Stimulated activated CD8-positive, alpha-beta memory T cell treated with anti-CD3 and anti-CD28 coated beads, Interleukin-4, amount 100 ng/mL, for 1 hour (primary cell): ENCODE data around the gene HMGCS2.
"Not testable (repeated sequence)": the region's sequence is repeated elsewhere in the genome, so short reads cannot be mapped to it uniquely, and the experiment has no call there.

Experiments used
- DNase-seq, 2 donors: peaks; one replicate each; pipeline ENCODE4 v3.0.0-alpha.2; 2020; ENCODE audit warnings: low read depth in 2 of 2, low spot score in 1 of 2

The HMGCS2 gene

GRCh38 chr1:119731741-119732430, 36.8 kb downstream of the HMGCS2 start:
- no peak for DNase-seq

- DNase-seq: no peak
Observed at GRCh38 chr1:119731060-119731459, 37.6 kb downstream of the HMGCS2 start.

DNA sequence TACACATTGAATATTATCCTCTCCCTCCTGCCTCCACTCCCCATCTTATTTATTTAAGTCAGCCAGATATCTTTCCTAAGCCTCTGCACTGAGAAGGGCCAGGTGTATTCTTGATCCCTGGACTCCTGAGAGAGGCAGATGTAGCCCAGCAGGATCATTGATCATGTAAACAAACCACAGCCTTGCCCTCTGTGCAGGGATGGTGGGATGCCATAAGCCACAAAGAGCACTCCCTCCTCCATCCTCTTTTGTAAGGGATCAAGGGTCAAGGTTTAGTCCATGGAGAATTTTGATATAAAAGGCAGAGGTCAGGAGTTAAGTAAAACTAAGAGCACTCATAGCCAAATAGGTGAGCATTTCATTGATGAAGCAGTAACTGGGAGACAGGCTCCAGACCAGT, 39.7 kb downstream of the HMGCS2 start:
- DNase-seq: no peak

DNA sequence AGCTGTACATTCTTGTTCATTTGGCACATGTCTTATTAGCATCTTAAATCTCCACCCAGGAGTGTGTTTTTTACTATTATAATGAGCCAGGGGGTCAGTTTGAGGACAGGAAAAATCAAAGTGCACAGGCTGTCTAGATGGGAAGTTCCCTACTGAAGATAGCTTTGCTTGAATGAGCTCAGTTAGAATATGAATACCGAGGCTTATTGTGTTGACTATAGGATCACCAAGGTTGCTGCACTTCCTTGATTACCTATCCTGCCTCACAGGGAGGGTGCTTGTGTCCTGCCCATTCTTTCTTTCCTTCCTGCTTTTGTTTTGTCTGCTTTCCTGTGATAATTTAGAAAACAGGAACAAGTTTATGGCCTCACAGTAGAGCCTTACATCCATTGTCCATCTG, 40.7 kb downstream of the HMGCS2 start:
- no peak for DNase-seq

- no peak for DNase-seq
Observed at GRCh38 chr1:119725626-119726025, 43.1 kb downstream of the HMGCS2 start.

DNA sequence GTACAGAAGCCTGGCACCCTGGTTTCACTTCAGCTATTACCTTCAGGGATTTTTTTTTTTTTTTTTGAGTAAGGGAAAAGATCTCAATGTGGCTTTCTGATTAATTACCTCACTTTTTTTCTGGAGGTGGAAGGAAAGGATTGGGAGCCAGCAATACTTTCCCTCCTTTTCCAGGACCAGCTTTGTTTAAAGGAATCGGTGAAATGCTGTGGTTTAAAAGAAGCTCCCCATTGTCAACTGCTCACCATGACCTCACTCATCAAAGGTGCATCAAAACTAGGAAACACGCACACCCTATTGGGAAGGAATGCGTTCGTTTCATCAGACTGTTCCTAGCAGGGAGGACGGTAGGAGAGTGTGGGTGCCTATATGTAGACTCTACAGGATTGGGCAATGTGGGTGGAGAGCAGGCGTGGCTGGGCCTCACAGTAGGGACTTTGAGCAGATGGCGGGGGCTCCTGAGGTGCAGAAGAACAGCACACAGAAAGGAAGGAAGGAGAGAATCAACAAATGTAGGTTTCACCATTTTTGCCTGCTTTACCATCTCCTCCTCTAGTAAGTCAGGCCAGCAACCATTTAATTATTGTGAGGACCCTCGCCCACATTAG, 44.0 kb downstream of the HMGCS2 start:
- no peak for DNase-seq

DNA sequence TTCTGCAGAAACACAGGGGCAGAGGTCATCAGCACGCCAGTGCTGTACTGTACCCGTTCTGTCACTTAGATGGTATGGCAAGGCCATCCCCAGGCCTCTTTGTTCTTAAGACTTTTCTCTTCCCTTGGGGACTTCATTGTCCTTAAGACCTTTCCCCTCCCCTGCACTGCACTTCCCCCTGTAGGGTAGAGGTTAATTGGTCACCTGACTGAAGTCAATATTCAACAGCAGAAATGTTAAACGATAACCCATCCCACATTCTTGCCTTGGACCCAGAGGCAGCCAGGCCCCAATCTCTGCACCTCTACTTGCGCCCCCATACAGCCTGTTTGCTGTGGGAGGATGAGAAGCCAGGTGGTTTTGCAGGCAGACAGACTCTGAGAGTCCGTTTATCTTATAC, 46.8 kb downstream of the HMGCS2 start:
- no peak for DNase-seq

- DNase-seq: no peak
Observed at GRCh38 chr1:119720866-119721440, 47.8 kb downstream of the HMGCS2 start.

GRCh38 chr1:119718972-119719371, 49.7 kb downstream of the HMGCS2 start:
- DNase-seq: no peak

- DNase-seq: no peak
Observed at GRCh38 chr1:119718409-119718808, 50.3 kb downstream of the HMGCS2 start.

- no peak for DNase-seq
Observed at GRCh38 chr1:119715542-119715941, 53.2 kb downstream of the HMGCS2 start.

DNA sequence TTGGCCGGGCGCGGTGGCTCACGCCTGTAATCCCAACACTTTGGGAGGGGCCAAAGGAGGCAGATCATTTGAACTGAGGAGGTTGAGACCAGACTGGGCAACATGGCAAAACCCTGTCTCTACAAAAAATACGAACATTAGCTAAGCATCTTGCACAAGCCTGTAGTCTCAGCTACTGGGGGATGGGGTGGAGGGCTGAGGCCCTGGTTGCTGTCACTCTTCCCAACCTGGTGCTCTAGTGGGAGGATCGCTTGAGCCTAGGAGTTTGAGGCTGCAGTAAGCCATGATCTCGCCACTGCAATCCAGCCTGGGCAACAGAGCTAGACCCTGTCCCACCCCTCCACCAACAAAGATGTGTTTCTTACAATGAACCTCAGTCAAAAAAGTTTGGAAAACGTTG, 54.1 kb downstream of the HMGCS2 start:
- DNase-seq: no peak

GRCh38 chr1:119713749-119714456, 54.8 kb downstream of the HMGCS2 start:
- DNase-seq: no peak

- no peak for DNase-seq
Observed at GRCh38 chr1:119713039-119713748, 55.5 kb downstream of the HMGCS2 start.

DNA sequence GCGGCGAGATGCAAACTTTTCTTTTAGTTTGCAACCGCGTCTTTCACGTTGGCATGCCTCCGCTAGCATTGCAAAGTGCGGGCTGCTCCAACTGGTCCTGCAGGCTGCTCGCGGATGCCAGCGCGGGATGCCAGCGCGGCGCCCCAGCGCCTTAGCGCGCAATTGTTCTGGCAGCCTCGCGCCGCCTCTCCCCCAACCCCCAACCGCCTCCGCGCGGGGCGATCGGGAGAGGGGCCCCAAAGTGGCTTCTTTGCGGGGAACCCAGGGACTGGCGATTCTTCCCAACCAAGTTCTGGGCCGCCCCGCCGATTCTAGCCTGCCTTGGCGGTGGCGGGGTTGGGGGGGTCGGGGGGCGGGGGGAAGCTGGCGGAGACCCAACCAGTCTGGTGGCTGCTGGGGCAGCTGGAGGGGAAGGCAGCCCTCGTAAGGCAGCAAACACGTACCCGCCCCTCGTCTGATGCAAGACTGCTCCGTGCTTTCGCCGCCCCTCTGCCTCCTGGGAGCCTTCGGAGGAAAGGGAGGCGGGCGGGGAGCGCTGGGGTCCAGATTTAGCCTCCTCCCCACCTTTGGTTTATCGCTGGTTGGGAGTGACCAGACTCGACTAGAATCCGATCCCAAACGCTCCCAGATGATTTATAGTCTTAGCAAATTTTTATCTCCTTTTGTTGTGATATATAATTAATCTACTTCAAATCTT, 56.2 kb downstream of the HMGCS2 start:
- no peak for DNase-seq

DNA sequence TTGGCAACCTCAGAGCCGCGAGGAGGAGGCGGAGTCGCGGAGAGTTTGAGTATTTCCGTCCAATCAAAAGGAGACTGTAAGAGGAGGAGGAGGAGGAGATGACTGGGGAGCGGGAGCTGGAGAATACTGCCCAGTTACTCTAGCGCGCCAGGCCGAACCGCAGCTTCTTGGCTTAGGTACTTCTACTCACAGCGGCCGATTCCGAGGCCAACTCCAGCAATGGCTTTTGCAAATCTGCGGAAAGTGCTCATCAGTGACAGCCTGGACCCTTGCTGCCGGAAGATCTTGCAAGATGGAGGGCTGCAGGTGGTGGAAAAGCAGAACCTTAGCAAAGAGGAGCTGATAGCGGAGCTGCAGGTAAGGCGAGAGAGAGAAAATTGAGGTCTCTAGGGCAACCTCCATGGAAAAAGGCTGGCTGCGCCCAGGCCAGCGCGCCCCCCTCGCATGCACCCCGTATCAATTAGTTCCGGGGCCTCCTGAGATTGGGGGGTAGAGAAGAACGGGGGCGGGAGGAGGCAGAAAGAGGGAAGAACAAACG, 56.8 kb downstream of the HMGCS2 start, which contains the start of gene PHGDH:
TSS of gene PHGDH (plus strand) at position 131 of the 538 bp plus-strand sequence. CDS start at position 220, 89 bp downstream.
- peak in 1 of 2 donors; percentile 6 for DNase-seq

DNA sequence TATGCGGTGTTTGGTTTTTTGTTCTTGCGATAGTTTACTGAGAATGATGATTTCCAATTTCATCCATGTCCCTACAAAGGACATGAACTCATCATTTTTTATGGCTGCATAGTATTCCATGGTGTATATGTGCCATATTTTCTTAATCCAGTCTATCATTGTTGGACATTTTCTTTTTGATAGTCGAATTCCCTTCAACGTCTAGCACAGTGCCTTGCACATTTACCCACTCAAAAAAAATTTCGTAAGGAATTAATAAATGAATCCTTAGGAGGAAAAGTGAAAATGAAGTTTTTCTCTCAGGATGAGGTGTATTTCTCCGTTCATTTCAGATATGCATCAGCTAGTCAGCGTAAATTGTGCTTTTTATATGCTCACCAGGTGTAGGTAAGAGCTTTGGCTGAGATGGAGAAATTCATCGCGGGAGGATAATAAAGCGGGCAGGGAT, 57.3 kb downstream of the HMGCS2 start:
- DNase-seq: not testable (repeated sequence)

DNA sequence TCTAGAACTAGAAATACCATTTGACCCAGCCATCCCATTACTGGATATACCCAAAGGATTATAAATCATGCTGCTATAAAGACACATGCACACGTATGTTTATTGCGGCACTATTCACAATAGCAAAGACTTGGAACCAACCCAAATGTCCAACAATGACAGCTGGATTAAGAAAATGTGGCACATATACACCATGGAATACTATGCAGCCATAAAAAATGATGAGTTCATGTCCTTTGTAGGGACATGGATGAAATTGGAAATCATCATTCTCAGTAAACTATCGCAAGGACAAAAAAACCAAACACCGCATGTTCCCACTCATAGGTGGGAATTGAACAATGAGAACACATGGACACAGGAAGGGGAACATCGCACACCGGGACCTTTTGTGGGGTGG, 62.1 kb downstream of the HMGCS2 start:
- DNase-seq: not testable (repeated sequence)

- DNase-seq: no peak
Observed at GRCh38 chr1:119703666-119704450, 64.8 kb downstream of the HMGCS2 start.
